GM04504 (cell line): ENCODE data around the gene HNRNPM.
A peak's percentile ranks its signal among the peaks of the same experiment; 100 is the strongest.
"Not testable (repeated sequence)": the region's sequence is repeated elsewhere in the genome, so short reads cannot be mapped to it uniquely, and the experiment has no call there.

Experiments
- DNase-seq: peaks from one replicate; pipeline ENCODE4 v3.0.0-alpha.2; 2012; ENCODE audit warnings: low read depth

Gene HNRNPM

DNA sequence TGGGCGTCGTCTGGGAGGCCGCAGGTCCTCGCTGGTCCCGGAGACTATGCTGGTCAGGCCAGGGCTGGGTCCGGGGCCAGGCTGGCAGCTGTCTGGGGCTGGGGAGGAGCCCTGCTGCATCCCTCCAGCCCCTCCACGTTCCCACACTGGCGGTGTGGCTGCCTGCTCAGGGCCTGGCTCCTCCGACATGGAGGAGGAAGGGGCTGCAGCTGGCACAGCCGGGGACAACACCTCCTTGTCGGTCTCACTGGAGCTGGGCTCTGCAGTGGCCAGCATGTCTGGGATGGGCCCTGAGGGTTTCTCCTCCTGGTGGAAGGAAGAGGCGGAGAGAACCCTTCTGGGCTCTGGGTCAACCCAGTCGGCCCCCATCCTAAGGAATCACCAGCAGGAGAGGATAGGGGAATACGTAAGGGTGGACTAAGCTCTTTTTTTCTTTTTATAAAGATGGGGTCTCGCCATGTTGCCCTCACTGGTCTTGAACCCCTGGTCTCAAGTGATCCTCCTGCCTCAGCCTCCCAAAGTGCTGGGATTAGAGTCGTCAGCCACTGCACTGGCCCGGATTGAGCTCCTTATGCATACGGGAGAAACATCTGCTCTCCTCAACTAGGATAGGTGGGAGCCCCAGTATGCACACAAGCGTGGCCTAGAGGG is 68.4 kb downstream of the HNRNPM start:
- no peak for DNase-seq

DNA sequence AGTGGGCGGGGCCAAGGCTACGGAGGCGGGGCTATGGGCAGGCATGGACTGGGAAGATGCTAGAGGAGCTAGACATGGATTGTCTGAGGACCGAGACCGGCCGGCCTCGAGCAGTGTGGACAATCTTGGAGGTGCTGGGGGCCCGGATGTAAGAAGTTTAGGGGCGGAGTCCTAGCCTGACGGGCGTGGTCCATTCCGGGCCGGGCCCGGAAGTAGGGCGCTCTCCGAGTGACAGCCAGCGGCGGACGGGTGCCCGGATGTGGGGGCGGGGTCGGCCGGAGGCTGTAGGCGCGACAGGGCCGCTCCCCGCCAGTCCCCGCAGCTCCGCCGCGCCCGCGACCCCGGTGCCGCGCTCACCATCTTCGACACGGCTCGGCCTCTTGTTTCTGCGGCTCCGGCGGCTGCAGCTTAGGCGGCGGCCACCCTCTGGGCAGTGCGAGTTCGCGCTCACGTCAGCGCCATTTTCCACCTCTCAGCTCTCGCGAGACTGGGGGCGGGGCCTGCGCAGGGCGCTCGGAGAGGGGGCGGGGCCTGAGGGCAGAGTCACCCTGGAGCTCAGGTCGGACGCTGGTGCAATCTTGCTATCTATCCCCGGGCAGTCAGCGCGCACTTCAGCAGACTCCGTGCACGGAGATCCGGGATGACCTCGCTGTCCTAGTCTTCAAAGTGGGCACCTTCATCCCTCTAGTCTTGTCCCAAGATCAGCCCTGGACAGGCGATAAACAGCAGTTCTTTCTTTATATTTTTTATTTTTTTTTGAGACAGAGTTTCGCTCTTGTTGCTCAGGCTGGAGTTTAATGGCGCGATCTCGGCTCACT is 69.1 kb downstream of the HNRNPM start, which contains the start of gene ZNF414:
Gene ZNF414, minus strand, starts transcription at position 481 of the 818 bp plus-strand sequence. Its CDS starts 121 bp downstream, at position 360.
- DNase-seq = peak; percentile 92

DNA sequence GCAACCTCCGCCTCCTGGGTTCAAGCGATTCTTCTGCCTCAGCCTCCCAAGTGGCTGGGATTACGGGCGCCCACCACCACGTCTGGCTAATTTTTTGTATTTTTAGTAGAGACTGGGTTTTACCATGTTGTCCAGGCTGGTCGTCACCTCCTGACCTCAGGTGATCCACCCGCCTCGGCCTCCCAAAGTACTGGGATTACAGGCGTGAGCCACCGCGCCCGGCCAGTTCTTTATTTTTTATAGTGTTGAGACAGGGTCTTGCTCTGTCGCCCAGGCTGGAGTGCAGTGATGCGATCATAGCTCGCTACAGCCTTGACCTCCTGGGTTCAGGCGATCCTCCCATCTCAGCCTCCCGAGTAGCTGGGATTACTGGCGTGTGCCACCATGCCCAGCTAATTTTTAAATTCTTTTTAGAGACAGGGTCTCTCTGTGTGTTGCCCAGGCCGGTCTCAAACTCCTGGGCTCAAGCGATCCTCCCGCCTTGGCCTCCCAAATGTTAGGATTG is 69.8 kb downstream of the HNRNPM start:
- not testable (repeated sequence) for DNase-seq

DNA sequence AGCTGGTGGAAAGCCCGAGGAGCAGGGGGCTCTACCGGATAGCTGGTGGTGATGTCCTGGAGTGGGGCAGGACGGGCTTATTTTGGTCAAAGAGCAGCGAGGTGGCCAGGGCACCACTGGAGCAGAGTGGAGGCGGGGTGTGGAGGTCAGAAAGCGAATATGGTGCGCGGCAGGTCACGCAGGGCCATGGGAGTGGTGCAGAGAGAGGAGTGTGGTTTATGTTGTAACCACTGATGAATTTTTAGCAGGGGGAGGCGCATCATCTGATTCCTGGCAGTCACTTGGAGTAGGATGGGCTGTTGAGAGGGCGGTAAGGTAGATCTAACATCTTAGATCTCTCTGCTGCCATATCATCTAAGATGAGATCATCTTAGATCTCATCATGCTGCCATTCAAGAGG is 70.5 kb downstream of the HNRNPM start:
- no peak for DNase-seq

DNA sequence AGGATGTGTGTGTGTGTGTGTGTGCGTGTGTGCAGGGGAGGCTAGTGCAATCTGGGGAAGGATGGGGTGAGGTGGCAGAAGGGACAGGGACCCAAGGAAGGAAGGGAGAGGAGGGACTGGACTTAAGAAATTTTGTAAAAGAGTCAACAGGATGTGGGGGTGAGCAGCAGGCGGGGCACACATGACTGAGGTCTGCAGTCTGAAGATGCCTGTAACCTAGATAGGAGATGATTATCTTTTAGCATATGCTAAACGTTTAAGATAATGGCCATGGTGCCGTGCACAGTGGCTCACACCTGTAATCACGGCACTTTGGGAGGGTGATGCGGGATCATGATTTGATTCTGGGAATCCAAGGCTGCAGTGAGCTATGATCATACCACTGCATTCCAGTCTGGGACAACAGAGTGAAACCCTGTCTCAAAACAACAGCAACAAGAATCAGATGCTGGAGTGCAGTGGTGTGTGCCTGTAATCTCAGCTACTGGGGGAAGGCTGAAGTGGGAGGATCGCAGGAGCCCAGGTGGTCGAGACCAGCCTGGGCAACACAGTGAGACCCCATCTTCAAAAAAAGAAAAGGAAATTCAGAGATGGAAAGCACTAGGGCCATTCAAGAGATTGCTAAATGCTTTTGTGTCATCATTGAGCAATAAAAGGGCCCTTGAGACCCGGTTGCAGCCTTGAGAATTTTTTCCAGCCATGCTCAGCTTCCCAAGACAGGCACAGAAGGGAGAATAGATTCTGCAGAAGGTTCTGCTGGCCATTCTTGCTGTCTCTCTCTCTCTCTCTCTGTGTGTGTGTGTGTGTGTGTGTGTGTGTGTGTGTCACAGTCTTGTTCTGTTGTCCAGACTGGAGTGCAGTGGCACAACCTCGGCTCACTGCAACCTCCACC is 73.0 kb downstream of the HNRNPM start:
- DNase-seq = no peak

DNA sequence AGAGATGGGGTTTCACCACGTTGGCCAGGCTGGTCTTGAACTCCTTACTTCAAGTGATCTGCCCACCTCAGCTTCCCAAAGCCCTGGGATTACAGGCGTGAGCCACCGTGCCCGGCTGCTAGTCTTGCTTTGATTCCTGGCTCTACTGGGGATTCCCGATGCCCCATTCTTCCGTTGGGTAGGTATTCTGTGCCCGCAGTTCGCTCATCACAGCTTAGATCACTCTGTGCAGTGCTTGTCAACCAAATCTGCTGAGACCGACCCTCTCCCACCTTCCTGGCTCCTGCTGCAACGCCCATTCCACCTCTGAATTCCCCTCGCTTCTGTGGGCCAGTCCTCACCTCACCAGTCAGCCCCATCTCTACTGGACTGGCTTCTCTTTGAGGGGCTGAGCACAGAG is 73.8 kb downstream of the HNRNPM start:
- no peak for DNase-seq

DNA sequence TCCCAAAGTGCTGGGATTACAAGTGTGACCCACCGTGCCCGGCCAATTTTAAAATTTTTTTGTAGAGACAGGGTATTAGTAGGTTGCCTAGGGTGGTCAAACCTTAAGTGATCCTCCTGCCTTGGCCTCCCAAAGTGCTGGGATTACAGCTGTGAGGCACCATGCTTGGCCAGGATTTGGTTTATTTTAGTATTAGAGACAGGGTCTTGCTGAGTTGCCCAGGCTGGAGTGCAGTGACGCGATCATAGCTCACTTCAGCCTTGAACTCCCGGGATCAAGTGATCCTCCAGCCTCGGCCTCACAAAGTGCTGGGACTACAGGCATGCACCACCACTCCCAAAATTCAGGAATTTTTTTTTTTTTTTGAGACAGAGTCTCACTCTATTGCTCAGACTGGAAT is 74.6 kb downstream of the HNRNPM start:
- DNase-seq = no peak

DNA sequence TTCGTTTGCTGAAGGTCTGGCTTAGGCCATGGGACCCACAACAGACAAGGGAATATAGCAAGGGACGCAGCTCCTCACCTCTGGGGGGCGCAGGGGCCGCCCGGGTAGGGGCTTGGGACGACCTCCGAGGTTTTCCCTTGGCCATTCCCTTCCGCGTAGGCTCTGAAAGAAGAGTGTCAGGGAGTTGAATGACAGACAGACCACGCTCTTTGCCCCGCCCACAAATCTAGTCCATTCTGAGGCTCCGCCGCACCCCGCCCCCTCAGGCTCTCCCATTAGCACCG is 80.6 kb downstream of the HNRNPM start:
- no peak for DNase-seq

DNA sequence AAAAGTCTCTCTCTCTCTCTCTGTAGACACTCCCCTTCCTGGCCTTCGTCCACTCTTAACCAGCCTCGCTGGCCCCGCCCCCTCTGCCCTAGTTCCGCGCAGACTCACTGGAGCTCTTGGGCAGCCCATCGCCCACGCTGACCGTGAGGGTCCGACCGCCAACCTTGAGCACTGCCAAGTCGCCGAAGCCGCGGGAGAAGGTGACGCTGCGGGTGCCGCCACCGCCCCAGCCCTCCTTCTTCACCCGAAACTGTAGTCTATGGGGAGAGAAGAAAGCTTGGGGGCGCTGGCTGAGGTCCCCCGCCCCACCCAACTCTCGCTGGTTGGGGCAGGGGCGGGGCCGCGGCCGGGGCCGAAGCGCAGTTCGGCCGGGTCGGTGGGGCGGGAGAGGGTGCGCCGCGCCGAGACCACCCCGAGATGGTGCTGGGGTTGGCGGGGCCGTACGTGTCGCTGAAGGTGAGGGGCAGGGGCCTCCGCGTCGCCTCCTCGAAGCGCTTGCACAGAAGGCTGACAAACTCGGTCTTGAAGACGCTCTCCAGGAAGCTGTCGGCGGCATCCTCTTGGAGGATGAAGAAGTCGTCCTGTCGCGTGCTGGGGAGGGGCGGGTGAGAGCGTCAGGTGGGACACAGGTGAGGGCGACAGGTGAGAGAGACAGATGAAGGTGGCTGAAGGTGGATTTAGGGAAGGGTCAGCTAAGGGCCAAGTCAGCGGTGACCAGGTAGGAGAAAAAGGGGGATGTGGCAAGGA is 81.7 kb downstream of the HNRNPM start:
- peak; percentile 73 for DNase-seq

DNA sequence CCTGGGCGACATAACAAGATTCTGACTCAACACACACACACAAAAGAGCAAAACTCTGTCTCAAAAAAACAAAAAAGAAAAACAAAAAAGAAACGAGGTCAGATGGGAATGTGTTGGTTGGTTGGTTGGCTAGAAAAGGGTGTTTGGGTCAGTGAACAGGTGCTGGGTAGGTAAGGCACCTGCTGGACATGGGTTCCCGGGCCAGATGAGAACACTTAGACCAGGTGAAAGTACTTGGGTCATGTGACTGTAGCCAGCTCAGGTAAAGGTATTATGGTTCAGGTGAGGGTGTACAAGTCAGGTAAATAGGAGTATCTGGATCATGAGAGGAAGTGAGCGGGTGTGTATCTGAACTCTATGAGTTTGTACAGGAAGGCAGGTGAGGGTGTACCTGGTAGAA is 83.7 kb downstream of the HNRNPM start:
- DNase-seq = no peak

DNA sequence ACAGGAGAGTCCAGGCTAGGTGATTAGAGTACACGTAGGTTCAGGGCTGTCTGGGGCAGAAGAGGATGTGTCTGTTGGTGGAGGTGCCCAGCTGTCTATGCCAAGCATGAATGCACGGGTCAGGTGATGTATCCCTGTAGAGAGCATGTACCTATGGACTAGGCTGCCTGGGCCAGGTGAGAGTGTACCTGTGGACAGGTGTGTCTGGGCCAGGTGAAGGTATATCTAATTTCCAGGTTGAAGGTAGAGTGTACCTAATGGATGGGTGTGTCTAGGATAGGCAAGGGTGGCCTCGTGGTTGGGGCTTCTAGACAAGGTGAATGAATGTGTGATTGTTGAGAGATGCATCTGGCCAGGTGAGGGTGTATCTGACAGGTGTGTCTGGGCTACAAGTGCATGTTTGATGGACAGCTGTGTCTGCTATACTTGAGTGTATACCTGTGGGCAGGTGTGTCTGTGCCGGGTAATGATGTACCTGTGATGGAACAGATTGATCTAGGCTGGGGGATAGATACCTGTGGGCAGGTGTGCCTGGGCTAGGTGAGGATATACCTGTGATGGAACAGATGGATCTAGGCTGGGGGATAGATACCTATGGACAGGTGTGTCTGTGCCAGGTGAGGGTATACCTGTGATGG is 84.7 kb downstream of the HNRNPM start:
- no peak for DNase-seq

DNA sequence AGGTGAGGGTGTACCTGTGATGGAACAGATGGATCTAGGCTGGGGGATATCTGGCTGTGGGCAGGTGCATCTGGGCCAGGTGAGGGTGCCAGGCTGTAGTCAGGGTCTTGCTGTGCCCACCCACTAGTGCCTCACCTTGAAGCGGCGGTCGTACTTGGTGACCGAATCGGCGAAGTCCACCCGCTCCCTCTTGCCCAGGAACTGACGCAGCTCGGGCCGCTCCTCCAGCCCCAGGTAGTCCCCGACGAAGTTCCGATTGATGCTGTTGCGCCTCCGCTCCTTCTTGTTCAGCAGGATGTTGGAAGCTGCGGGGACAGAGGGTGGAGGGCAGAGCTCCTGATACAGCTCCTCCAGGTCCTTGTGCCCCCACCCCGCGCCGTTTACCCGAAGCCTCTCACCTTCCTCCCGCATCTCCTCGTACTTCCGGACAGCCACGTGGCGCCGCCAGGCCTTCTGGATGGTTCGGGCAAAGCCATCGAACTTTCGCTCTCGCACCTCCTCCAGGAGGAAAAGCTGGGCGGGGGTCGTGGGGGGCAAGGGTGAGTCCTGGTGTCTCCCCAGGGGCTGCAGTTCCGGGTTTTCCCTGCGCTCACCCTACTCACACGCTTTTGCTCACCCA is 85.4 kb downstream of the HNRNPM start:
- no peak for DNase-seq

DNA sequence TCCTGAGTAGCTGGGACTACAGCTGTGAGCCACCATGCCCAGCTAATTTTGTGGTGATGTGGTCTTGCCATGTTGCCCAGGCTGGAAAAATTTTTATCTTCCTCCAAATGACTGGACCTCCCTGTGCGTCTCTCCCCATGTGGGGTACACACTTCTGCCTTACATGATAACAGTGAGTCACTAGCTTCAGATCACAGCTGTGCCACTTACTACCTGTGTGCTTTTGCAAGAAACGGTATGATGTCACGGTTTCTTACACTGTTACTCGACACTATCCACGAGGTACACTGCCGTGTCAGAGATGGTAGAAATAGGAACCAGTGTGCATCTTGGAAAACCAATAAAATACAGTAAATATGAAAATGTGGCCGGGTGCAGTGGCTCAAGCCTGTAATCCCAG is 86.7 kb downstream of the HNRNPM start:
- DNase-seq = no peak

DNA sequence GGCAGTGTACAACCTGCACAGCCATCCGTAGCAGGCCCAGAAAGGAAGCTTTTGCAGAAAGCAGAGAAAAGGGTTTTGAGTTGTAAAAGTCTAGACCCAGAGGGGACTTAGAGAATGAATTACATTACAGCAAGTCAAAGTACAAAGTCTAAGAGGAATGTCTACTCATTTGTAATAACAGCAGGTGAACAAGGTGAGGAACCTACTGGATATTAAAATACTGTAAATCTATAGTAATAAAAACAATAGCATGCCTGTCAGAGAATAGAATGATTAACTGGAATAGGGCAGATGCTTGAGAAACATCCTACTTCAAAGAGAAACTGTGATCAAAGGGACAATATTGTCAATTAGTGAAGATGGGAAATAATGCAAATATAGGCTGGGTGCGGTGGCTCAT is 87.5 kb downstream of the HNRNPM start:
- DNase-seq = no peak

DNA sequence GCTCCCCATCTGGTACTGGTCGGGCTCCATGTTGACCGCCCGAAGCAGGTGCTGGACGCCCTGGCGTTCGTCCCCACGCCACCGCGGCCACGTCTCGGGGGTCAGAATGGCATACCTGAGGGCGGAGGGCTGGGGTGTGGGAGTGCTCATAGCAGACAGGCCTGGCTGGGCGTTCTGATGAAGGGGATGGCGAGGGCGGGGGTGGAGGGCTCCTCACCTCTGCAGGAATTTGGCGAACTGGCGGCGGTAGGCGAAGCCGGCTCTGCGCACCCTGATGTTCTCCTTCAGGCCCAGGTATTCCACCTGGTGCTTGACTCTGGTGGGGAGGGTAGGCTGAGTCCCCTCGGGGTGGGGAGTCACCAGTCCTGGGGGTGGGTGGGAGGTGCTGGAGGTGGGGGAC is 91.5 kb downstream of the HNRNPM start:
- DNase-seq = no peak

DNA sequence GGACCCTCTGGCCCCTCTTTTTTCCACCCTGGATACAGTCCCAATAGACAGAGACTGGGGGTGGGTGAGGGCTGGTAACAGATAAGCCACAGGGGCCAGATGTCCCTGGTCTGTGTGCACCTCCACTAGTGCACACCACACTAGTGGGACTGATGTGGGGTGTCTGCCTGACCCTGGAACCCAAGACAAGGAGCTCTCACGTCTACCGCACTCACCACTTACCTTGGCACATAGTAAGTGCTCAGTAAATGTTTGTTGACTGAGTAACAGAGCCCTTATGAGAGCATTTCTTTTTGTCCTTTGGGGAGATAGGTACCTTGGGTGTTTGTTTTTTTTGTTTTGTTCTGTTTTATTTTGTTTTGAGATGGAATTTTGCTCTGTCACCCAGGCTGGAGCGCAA is 92.3 kb downstream of the HNRNPM start:
- DNase-seq = no peak
